ENCODE data around the gene PTPN5. TPM values are rescaled to one million over a fixed set of nuclear protein-coding genes. Genes with fewer than 3 reads are reported as not detected.

Gene PTPN5
- total RNA-seq, 1 donor from 2014 or later: not detected

- no peak overlapping the region for H3K4me3 ChIP-seq (ENCODE audit: low read length in 3 of 3)
- no peak overlapping the region for H3K9ac ChIP-seq (ENCODE audit: low read depth in 1 of 3, low read length in 3 of 3)
- H3K4me1 ChIP-seq (ENCODE audit: control insufficient read depth in 3 of 3, insufficient read depth in 3 of 3, low read length in 3 of 3): peaks cover 0 to 14% (median 12%) of the 10 kb centered on the region in 3 donors
- H3K27me3 ChIP-seq (ENCODE audit: control insufficient read depth in 3 of 3, insufficient read depth in 3 of 3, low read length in 3 of 3): no peaks in the 10 kb centered on the region
- H3K27ac ChIP-seq (ENCODE audit: low read depth, low read length): no peak overlapping the region
- no peaks in the 10 kb centered on the region for H3K36me3 ChIP-seq (ENCODE audit: control insufficient read depth in 3 of 3, insufficient read depth in 3 of 3, low read length in 3 of 3)
- no peaks in the 10 kb centered on the region for H3K9me3 ChIP-seq (ENCODE audit: control insufficient read depth in 3 of 3, low read length in 3 of 3)
These were observed 26.0 kb downstream of the PTPN5 start for GRCh38 chr11:18765554-18765953.

- H3K27me3 ChIP-seq (ENCODE audit: control insufficient read depth in 3 of 3, insufficient read depth in 3 of 3, low read length in 3 of 3): no peaks in the 10 kb centered on the region
- no peaks in the 10 kb centered on the region for H3K36me3 ChIP-seq (ENCODE audit: control insufficient read depth in 3 of 3, insufficient read depth in 3 of 3, low read length in 3 of 3)
- no peak overlapping the region for H3K27ac ChIP-seq (ENCODE audit: low read depth, low read length)
- H3K9ac ChIP-seq (ENCODE audit: low read depth in 1 of 3, low read length in 3 of 3): no peak overlapping the region
- H3K9me3 ChIP-seq (ENCODE audit: control insufficient read depth in 3 of 3, low read length in 3 of 3): no peaks in the 10 kb centered on the region
- no peak overlapping the region for H3K4me3 ChIP-seq (ENCODE audit: low read length in 3 of 3)
- no peaks in the 10 kb centered on the region for H3K4me1 ChIP-seq (ENCODE audit: control insufficient read depth in 3 of 3, insufficient read depth in 3 of 3, low read length in 3 of 3)
These were observed 29.9 kb downstream of the PTPN5 start for GRCh38 chr11:18761741-18762140.

GRCh38 chr11:18761144-18761543 is 30.5 kb downstream of the PTPN5 start:
- no peak overlapping the region for H3K4me3 ChIP-seq (ENCODE audit: low read length in 3 of 3)

GRCh38 chr11:18757811-18758210 is 33.8 kb downstream of the PTPN5 start:
- Histone ChIP-seq H3K4me1 (ENCODE audit: control insufficient read depth in 3 of 3, insufficient read depth in 3 of 3, low read length in 3 of 3) (no peaks in the 10 kb centered on the region), H3K27ac (ENCODE audit: low read depth, low read length) (no peak overlapping the region), H3K27me3 (ENCODE audit: control insufficient read depth in 3 of 3, insufficient read depth in 3 of 3, low read length in 3 of 3) (peaks cover 0 to 3% (median 3%) of the 10 kb centered on the region in 3 donors), H3K36me3 (ENCODE audit: control insufficient read depth in 3 of 3, insufficient read depth in 3 of 3, low read length in 3 of 3) (no peaks in the 10 kb centered on the region), H3K4me3 (ENCODE audit: low read length in 3 of 3) (no peak overlapping the region), H3K9ac (ENCODE audit: low read depth in 1 of 3, low read length in 3 of 3) (no peak overlapping the region), H3K9me3 (ENCODE audit: control insufficient read depth in 3 of 3, low read length in 3 of 3) (no peaks in the 10 kb centered on the region)

More at GRCh38 chr11:18761144-18761543, 30.5 kb downstream of the PTPN5 start:
- H3K36me3 ChIP-seq (ENCODE audit: control insufficient read depth in 3 of 3, insufficient read depth in 3 of 3, low read length in 3 of 3): no peaks in the 10 kb centered on the region
- no peaks in the 10 kb centered on the region for H3K27me3 ChIP-seq (ENCODE audit: control insufficient read depth in 3 of 3, insufficient read depth in 3 of 3, low read length in 3 of 3)
- H3K27ac ChIP-seq (ENCODE audit: low read depth, low read length): no peak overlapping the region
- no peaks in the 10 kb centered on the region for H3K4me1 ChIP-seq (ENCODE audit: control insufficient read depth in 3 of 3, insufficient read depth in 3 of 3, low read length in 3 of 3)
- H3K9ac ChIP-seq (ENCODE audit: low read depth in 1 of 3, low read length in 3 of 3): no peak overlapping the region
- no peaks in the 10 kb centered on the region for H3K9me3 ChIP-seq (ENCODE audit: control insufficient read depth in 3 of 3, low read length in 3 of 3)

- Histone ChIP-seq H3K4me1 (ENCODE audit: control insufficient read depth in 3 of 3, insufficient read depth in 3 of 3, low read length in 3 of 3) (no peaks in the 10 kb centered on the region), H3K27ac (ENCODE audit: low read depth, low read length) (no peak overlapping the region), H3K27me3 (ENCODE audit: control insufficient read depth in 3 of 3, insufficient read depth in 3 of 3, low read length in 3 of 3) (peaks cover 0 to 3% (median 3%) of the 10 kb centered on the region in 3 donors), H3K4me3 (ENCODE audit: low read length in 3 of 3) (no peak overlapping the region), H3K9me3 (ENCODE audit: control insufficient read depth in 3 of 3, low read length in 3 of 3) (no peaks in the 10 kb centered on the region), H3K9ac (ENCODE audit: low read depth in 1 of 3, low read length in 3 of 3) (no peak overlapping the region), H3K36me3 (ENCODE audit: control insufficient read depth in 3 of 3, insufficient read depth in 3 of 3, low read length in 3 of 3) (no peaks in the 10 kb centered on the region)
These were observed 34.7 kb downstream of the PTPN5 start for GRCh38 chr11:18756889-18757288.

GRCh38 chr11:18754308-18754707 is 37.3 kb downstream of the PTPN5 start:
- no peaks in the 10 kb centered on the region for H3K9me3 ChIP-seq (ENCODE audit: control insufficient read depth in 3 of 3, low read length in 3 of 3)
- H3K9ac ChIP-seq (ENCODE audit: low read depth in 1 of 3, low read length in 3 of 3): no peak overlapping the region
- no peaks in the 10 kb centered on the region for H3K4me1 ChIP-seq (ENCODE audit: control insufficient read depth in 3 of 3, insufficient read depth in 3 of 3, low read length in 3 of 3)
- H3K27ac ChIP-seq (ENCODE audit: low read depth, low read length): no peak overlapping the region
- H3K4me3 ChIP-seq (ENCODE audit: low read length in 3 of 3): no peak overlapping the region
- H3K27me3 ChIP-seq (ENCODE audit: control insufficient read depth in 3 of 3, insufficient read depth in 3 of 3, low read length in 3 of 3): peaks cover 0 to 9% (median 3%) of the 10 kb centered on the region in 3 donors
- H3K36me3 ChIP-seq (ENCODE audit: control insufficient read depth in 3 of 3, insufficient read depth in 3 of 3, low read length in 3 of 3): no peaks in the 10 kb centered on the region

- H3K36me3 ChIP-seq (ENCODE audit: control insufficient read depth in 3 of 3, insufficient read depth in 3 of 3, low read length in 3 of 3): no peaks in the 10 kb centered on the region
- H3K9ac ChIP-seq (ENCODE audit: low read depth in 1 of 3, low read length in 3 of 3): no peak overlapping the region
- H3K9me3 ChIP-seq (ENCODE audit: control insufficient read depth in 3 of 3, low read length in 3 of 3): no peaks in the 10 kb centered on the region
These were observed 39.1 kb downstream of the PTPN5 start for GRCh38 chr11:18752502-18752901.

GRCh38 chr11:18750944-18751343 is 40.7 kb downstream of the PTPN5 start:
- no peaks in the 10 kb centered on the region for H3K9me3 ChIP-seq (ENCODE audit: control insufficient read depth in 3 of 3, low read length in 3 of 3)
- H3K27me3 ChIP-seq (ENCODE audit: control insufficient read depth in 3 of 3, insufficient read depth in 3 of 3, low read length in 3 of 3): peaks cover 0 to 9% (median 3%) of the 10 kb centered on the region in 3 donors
- no peak overlapping the region for H3K27ac ChIP-seq (ENCODE audit: low read depth, low read length)
- H3K4me3 ChIP-seq (ENCODE audit: low read length in 3 of 3): no peak overlapping the region
- no peaks in the 10 kb centered on the region for H3K4me1 ChIP-seq (ENCODE audit: control insufficient read depth in 3 of 3, insufficient read depth in 3 of 3, low read length in 3 of 3)
- no peaks in the 10 kb centered on the region for H3K36me3 ChIP-seq (ENCODE audit: control insufficient read depth in 3 of 3, insufficient read depth in 3 of 3, low read length in 3 of 3)
- H3K9ac ChIP-seq (ENCODE audit: low read depth in 1 of 3, low read length in 3 of 3): no peak overlapping the region

More at GRCh38 chr11:18752502-18752901, 39.1 kb downstream of the PTPN5 start:
- H3K4me3 ChIP-seq (ENCODE audit: low read length in 3 of 3): no peak overlapping the region
- peaks cover 0 to 9% (median 3%) of the 10 kb centered on the region in 3 donors for H3K27me3 ChIP-seq (ENCODE audit: control insufficient read depth in 3 of 3, insufficient read depth in 3 of 3, low read length in 3 of 3)
- H3K27ac ChIP-seq (ENCODE audit: low read depth, low read length): no peak overlapping the region
- no peaks in the 10 kb centered on the region for H3K4me1 ChIP-seq (ENCODE audit: control insufficient read depth in 3 of 3, insufficient read depth in 3 of 3, low read length in 3 of 3)

- no peak overlapping the region for H3K27ac ChIP-seq (ENCODE audit: low read depth, low read length)
- no peak overlapping the region for H3K4me3 ChIP-seq (ENCODE audit: low read length in 3 of 3)
- H3K4me1 ChIP-seq (ENCODE audit: control insufficient read depth in 3 of 3, insufficient read depth in 3 of 3, low read length in 3 of 3): no peaks in the 10 kb centered on the region
- no peaks in the 10 kb centered on the region for H3K9me3 ChIP-seq (ENCODE audit: control insufficient read depth in 3 of 3, low read length in 3 of 3)
- no peaks in the 10 kb centered on the region for H3K36me3 ChIP-seq (ENCODE audit: control insufficient read depth in 3 of 3, insufficient read depth in 3 of 3, low read length in 3 of 3)
- H3K27me3 ChIP-seq (ENCODE audit: control insufficient read depth in 3 of 3, insufficient read depth in 3 of 3, low read length in 3 of 3): peaks cover 0 to 9% (median 3%) of the 10 kb centered on the region in 3 donors
- H3K9ac ChIP-seq (ENCODE audit: low read depth in 1 of 3, low read length in 3 of 3): no peak overlapping the region
These were observed 41.8 kb downstream of the PTPN5 start for GRCh38 chr11:18749681-18750319.

GRCh38 chr11:18748766-18749365 is 42.7 kb downstream of the PTPN5 start:
- H3K4me3 ChIP-seq (ENCODE audit: low read length in 3 of 3): no peak overlapping the region
- H3K27ac ChIP-seq (ENCODE audit: low read depth, low read length): no peak overlapping the region
- no peaks in the 10 kb centered on the region for H3K36me3 ChIP-seq (ENCODE audit: control insufficient read depth in 3 of 3, insufficient read depth in 3 of 3, low read length in 3 of 3)
- peaks cover 0 to 9% (median 3%) of the 10 kb centered on the region in 3 donors for H3K27me3 ChIP-seq (ENCODE audit: control insufficient read depth in 3 of 3, insufficient read depth in 3 of 3, low read length in 3 of 3)
- no peaks in the 10 kb centered on the region for H3K9me3 ChIP-seq (ENCODE audit: control insufficient read depth in 3 of 3, low read length in 3 of 3)
- no peak overlapping the region for H3K9ac ChIP-seq (ENCODE audit: low read depth in 1 of 3, low read length in 3 of 3)
- no peaks in the 10 kb centered on the region for H3K4me1 ChIP-seq (ENCODE audit: control insufficient read depth in 3 of 3, insufficient read depth in 3 of 3, low read length in 3 of 3)

Data from skeletal muscle tissue (tissue), 4 donors.